ENCODE measurements around the gene TNNT2.

- TF ChIP-seq CTCF (IDR thresholded peaks at IDR 0.05) (no peak), EZH2 (IDR thresholded peaks at IDR 0.05) (no peak)
These were observed 44.5 kb upstream of the TNNT2 start for GRCh38 chr1:201422026-201422425.

All from neural progenitor cell (in vitro differentiated cells).